ENCODE measurements around the gene ZMIZ1.
A peak's percentile ranks its signal among the peaks of the same experiment; 100 is the strongest.

Gene ZMIZ1

GRCh38 chr10:79130846-79131245 lies 62.1 kb downstream of the ZMIZ1 start:
- FAIRE-seq (no peak), DNase-seq (ENCODE audit: insufficient read length, low spot score) (peak; percentile 30)

DNA sequence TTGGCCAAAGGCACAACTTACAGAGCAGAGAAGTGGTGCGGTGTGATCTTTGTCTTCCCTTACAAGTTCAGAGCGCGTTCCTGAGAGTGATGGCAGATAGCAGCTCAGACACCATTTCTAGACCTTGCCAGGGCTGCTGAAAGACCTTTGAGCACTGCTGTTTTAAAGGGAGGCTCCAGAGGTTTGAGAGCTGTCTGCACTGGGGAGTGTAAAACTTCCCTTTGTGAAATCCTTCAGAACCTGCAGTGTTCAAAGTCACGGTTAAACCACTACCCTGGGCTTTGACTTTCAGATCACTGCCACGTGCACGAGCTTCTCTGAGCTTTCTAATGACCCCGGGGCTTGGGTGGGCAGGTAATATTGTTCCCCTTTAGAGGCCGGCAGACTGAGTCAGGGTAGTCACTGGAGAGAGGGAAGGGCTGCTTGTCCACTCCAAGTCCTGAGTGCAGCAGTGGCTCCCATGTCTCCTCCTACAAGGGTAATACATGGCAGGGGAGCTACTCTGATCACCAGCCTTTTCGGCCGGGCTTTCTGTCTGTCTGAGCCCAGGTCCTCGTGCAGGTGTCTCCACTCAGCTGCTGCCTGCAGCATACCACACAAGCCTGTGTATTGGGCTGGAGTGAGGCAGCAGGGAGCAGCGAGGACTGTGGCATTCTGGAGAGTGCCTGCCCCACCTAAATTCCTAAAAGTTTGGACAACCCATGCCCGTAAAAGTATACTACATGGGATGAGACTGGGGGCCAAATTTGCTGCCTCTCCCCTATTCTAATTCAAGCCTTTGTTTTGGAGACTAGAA lies 63.3 kb downstream of the ZMIZ1 start:
- FAIRE-seq: no peak

DNA sequence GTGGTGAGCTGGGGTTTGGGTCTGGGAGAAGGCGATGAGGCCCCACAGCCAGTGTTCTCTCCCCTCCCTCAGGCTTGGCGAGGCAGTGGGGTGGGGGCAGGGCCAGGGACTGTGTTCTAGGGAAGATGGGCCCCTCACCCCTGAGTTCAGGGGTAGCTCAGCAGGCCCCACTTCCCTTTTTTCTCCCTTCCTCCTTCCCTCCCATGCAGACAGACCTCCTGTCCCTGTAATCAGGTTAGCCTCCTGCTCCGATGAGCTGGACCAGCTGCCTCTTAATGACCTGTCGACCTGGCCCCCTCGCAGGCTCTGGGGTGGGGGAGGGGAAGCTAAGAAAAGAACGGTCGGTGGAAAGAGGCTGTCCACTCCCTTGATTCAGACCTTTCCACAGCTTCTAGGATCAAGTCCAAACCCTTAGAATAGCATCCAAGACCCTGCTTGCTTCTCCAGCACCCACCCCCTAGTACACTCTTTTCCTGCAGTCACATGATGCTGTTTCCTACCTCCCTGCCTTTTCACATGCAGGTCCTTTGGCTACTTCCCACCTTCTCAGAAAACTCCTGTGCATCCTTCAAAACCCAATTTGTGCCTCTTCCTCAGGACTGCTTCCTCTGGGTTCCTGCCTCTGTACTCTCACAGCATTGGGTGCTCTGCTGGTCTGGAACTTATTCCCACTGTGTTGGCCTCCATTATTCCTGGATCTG lies 64.1 kb downstream of the ZMIZ1 start:
- DNase-seq (ENCODE audit: insufficient read length, low spot score): no peak
- FAIRE-seq: no peak

More for the DNA sequence above, 63.3 kb downstream of the ZMIZ1 start:
- DNase-seq (ENCODE audit: insufficient read length, low spot score): no peak

GRCh38 chr10:79133416-79133815 lies 64.7 kb downstream of the ZMIZ1 start:
- FAIRE-seq: no peak
- no peak for DNase-seq (ENCODE audit: insufficient read length, low spot score)

- no peak for DNase-seq (ENCODE audit: insufficient read length, low spot score)
- no peak for FAIRE-seq
Observed at GRCh38 chr10:79135790-79136189, 67.0 kb downstream of the ZMIZ1 start.

DNA sequence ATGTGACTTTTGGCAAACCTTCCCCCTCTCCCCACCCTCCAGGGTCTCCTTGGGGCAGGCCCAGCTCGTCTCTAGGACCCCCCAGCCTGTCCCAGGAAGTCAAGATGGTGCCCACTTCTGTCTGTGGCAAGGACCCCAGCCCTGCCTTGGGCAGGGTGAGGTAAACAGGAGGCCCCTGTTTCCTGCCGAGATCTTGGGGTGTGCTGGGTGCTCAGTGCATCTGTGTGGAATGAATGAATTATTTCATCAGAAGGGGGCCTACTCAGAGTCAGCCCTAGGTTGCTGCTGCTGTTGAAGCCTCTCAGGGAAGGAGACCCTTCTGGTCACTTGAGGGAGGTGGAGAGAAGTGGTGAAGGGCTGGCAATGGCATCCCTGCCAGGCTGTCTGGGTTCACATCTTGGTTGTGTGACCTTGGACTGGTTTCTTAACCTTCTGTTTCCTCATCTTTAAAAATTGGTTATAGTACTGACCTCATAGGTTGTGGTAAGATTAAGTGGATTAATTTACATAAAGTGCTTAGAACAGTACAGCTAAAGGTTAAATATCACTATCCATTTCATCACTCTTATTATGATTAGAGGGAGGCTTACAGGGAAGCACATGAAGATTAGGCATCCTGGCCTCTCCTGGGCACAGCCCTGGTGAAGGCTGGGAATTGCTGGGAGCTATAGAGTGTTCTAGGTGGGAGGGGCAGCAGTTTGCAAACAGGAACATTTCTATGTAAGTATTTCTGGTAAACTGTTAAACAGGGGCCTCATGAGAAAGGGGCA lies 67.7 kb downstream of the ZMIZ1 start:
- no peak for DNase-seq (ENCODE audit: insufficient read length, low spot score)
- no peak for FAIRE-seq

- no peak for DNase-seq (ENCODE audit: insufficient read length, low spot score)
- no peak for FAIRE-seq
Observed at GRCh38 chr10:79137300-79137756, 68.6 kb downstream of the ZMIZ1 start.

DNA sequence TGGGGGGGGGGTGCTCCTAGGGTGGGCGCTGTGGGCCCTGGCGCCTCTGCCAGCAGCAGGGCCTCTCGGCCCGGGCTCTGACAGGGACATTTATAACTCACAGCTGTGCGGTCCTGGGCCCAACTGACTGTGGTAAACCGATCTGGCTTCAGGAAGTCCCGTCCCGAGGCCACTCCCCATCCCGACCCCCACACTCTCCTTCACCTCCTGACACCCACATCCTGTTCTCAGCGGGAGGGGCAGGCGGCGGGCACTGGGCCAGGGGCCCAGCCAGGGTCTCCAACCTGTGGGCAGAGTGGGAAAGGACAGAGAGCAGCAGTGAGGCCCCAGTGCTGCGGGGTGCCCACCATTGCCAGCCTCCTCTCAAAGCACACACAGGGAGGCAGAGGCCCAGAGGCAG lies 69.1 kb downstream of the ZMIZ1 start:
- peak; percentile 32 for DNase-seq (ENCODE audit: insufficient read length, low spot score)
- FAIRE-seq: no peak

- DNase-seq (ENCODE audit: insufficient read length, low spot score) (no peak), FAIRE-seq (no peak)
Observed at GRCh38 chr10:79138449-79139123, 69.8 kb downstream of the ZMIZ1 start.

DNA sequence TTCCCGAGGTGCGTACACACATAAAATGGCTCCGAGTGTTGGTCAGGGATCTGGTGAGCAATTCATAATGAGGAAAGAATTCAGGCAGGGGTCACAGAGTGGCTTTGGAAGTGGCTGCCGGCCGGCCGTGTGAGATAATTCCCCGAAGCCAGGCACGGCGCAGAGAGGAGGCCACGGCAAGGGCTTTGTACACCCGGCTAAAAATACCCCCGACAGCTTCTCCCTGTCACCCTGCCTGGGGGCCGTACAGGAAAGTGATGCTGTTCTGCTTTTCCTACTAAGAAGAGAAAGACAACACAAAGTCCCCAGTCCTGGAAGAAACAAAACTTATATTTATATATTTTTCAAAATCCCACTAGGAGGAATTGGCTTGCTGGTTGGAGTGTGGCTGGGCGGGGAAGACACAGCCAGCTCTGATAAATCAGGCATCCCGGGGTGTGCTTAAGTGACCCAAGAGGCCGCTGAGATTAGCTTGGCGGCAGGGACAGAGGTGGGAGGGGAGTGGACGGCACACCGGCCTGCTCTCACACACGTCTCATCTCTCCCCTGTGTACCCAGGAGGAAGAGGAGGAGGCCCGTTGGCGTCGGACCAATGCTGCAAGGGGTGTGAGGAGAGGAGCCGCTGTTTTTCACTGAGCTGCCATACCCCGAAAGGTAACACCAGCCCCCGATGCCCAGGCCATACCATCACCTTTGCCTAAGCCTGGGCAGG lies 70.5 kb downstream of the ZMIZ1 start:
- DNase-seq (ENCODE audit: insufficient read length, low spot score): no peak
- no peak for FAIRE-seq

DNA sequence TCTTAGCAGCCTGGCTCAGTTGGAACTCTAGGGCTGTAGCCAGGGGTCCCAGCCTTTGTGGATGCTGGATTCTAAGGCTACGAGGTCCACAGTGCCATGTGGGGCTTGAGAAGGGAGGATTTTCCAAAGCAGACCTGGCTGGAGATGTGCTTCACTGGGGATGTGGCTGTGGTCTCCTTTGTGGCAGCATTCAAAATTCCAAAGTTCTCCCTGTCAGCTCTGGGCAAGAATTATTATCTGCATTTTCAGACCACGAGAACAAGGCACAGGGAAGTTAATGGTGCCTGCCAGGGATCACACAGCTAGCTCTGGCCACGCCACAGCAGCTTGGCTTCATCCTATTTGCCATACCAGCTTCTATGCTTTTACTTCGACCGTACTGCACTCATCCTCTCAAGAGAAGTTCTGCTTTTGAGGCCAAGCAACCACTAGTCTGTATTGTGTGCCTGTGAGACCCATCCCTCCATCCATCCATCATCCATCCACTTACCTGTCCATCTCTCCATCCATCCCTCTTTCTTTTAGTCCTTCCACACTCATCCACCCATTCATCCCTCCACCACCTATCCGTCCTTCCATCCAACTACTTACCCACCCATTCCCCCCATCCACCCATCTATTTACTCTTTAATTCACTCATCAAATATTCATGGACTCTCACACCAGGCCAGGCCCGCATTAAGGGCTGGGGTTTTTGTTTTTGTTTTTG lies 71.5 kb downstream of the ZMIZ1 start:
- no peak for FAIRE-seq
- no peak for DNase-seq (ENCODE audit: insufficient read length, low spot score)

- FAIRE-seq (no peak), DNase-seq (ENCODE audit: insufficient read length, low spot score) (no peak)
Observed at GRCh38 chr10:79140855-79141254, 72.1 kb downstream of the ZMIZ1 start.

GRCh38 chr10:79142064-79142491 lies 73.3 kb downstream of the ZMIZ1 start:
- DNase-seq (ENCODE audit: insufficient read length, low spot score) (peak; percentile 53), FAIRE-seq (no peak)

DNA sequence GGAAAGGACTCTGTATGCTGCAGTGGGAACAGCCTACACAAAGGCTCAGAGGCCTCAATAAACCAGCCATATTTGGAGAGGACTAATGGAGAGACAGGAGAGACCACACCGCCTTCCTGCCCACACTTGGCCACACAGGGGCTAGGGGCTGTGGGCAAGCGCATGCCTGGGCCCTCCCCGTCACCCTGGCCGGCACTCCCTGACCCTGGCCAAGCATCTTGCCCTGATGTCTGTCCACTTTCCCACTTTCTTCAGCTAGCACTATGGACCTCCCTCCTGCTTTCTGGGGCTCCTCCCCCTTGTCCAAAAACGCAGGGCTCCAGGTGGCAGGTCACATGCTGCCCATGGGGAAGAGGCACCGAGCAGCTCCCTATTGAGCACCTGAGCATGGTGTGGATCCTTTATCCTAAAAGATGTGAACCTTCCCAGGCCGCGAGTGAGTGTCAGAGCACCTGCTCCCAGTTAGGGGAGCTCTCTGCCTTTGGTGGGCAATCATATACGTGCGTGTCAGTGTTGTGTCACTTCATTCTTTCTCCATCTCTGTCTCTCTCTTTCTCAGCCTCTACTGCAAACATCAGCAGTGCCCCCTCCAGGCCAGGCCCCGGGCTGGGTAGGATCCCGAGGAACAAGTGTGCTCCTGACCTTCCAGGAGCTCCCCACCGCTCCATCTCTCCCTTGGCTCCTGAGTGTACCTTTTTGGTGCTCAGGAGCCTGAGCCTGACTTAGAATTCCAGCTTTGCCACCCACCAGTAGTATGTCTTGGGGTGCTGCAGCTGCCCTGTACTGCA lies 74.0 kb downstream of the ZMIZ1 start:
- no peak for DNase-seq (ENCODE audit: insufficient read length, low spot score)
- FAIRE-seq: no peak

DNA sequence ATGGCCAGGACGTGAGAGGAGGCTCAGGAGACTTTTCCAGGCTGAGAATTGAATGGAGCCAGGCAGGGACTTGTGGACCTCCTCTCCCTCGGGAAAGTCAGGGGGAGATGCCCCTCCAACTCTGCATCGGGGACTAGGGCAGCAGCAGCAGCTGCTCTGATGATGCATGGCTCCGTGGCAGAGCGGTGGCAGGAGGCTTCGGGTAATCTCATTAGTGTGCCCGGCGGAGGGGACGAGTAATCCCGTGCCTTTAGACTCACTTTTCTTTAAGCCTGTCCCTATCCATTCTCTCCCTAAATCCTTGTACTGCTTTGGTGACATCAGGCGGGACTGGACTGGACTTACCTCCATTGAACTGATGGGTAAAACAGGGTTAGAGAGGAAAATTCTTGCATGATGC lies 75.1 kb downstream of the ZMIZ1 start:
- DNase-seq (ENCODE audit: insufficient read length, low spot score) (no peak), FAIRE-seq (no peak)

DNA sequence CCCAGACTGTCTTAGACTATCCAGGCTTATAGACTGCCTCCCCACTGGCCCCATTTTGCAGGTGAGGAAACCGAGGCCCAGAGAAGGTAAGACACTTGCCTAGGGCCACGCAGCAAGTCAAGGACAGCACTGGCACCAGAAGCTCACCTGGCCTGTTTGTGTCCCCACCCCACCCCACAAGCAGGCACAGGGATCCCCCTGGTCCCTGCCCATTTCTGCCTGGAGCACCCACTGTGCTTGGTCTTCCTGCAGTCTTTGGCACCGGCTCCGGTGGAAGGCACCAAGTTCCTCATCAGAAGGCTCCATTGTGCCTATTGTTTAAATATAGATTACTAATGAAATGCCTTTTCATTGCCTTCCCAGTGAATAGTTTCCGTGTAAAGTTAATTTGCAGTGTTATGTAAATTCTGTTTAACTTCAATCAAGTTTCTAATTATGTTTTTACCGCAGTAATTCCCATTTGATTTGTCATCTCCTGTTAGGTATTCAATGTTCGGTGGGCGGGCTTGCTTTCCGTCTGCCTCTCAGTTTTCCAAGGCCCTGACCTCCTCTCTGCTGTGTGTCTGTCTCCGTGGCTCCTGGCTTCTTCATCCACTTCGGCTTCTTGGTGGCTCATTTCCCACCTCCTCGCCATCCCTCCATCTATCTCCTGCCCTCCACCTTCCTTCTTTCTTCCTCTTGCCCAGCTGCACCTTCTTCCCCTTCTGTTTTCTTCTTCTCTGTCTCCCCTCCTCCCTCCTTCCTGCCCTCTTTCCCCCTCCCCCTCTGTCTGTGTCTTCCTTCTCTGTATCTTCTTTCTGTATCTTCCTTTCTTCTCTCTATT lies 75.8 kb downstream of the ZMIZ1 start:
- DNase-seq (ENCODE audit: insufficient read length, low spot score): no peak
- no peak for FAIRE-seq

GRCh38 chr10:79145174-79145483 lies 76.4 kb downstream of the ZMIZ1 start:
- FAIRE-seq (no peak), DNase-seq (ENCODE audit: insufficient read length, low spot score) (no peak)

All from HTR-8/SVneo (cell line).